ENCODE data around the gene NMT1.
"Not testable (repeated sequence)": the region's sequence is repeated elsewhere in the genome, so short reads cannot be mapped to it uniquely, and the experiment has no call there.

NMT1 gene

DNA sequence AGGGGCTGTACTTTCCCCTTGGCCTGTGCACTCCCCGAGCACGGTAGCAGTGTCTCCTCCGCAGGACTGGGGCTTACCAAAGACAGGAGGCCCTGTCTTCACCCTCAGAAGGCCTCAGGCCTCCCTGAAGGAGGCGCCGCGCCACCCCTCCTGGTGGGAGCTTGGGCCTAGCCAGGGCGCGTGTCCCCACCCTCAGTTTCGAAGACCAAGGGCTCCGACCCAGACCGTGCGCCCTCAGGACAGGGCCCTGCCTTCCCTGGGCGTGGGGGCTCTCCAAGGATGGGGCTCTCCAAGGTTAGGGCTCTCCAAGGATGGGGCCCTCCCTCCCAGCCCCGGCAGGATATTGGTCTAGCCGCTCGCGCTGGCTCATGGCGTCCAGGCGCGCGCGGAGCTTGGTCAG is 59.4 kb downstream of the NMT1 start:
- DNase-seq (ENCODE audit: low spot score) = no peak

DNA sequence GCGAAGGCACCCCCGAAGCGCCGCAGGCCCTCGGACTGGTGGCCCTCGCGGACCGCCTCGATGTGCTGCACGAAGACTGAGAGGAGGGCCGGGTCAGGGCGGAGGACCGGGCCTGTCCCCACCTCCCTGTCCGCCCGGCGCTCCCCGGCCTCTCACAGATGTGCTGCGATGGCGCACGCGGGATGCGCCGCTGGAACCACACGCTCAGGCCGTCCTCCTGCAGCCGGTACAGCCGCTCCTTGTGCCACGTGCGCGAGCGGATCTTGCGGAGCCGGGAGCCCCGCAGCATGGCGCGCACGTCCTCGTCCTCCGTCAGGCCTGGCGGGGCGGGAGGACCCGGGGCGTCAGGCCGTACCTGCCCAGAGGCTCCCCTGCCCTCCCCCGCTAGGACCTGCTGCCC is 59.9 kb downstream of the NMT1 start:
- DNase-seq (ENCODE audit: low spot score) = no peak

- DNase-seq (ENCODE audit: low spot score) = no peak
Observed at GRCh38 chr17:45123076-45123770, 62.1 kb downstream of the NMT1 start.

GRCh38 chr17:45123930-45124796 is 63.0 kb downstream of the NMT1 start:
- DNase-seq (ENCODE audit: low spot score) = no peak

DNA sequence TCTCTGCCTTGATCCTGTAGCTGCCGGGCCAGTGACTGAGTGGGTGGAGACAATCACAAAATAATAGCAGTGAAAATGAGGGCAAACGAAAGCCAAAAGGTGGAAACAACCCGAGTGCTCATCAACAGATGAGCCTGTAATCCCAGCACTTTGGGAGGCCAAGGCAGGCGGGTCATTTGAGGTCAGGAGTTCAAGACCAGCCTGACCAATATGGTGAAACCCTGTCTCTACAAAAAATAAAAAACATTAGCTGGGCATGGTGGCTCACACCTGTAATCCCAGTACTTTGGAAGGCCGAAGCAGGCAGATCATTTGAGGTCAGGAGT is 63.6 kb downstream of the NMT1 start:
- DNase-seq (ENCODE audit: low spot score) = not testable (repeated sequence)

- no peak for DNase-seq (ENCODE audit: low spot score)
Observed at GRCh38 chr17:45125509-45125908, 64.4 kb downstream of the NMT1 start.

- DNase-seq (ENCODE audit: low spot score) = no peak
Observed at GRCh38 chr17:45127207-45127547, 66.1 kb downstream of the NMT1 start.

GRCh38 chr17:45127548-45128300 is 66.6 kb downstream of the NMT1 start:
- no peak for DNase-seq (ENCODE audit: low spot score)

DNA sequence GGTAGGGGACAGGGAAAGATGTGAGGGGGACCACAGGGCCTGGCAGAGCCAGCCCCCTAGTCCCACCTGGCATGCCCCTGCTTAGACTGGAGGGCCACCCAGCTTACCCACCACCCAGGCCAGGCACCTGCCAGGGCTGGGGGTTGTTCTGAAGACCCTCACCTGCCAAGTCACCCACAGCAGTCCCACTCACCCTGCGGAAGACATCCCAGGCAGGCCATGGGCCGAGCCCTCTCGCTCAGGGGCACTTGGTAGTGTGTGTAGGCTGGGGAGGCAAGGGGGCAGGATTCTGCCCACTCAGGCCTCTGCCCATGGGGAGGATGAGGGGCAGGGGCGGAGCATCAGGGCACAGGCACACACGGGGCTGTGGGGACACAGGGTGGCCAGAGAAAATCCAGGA is 67.2 kb downstream of the NMT1 start:
- no peak for DNase-seq (ENCODE audit: low spot score)

DNA sequence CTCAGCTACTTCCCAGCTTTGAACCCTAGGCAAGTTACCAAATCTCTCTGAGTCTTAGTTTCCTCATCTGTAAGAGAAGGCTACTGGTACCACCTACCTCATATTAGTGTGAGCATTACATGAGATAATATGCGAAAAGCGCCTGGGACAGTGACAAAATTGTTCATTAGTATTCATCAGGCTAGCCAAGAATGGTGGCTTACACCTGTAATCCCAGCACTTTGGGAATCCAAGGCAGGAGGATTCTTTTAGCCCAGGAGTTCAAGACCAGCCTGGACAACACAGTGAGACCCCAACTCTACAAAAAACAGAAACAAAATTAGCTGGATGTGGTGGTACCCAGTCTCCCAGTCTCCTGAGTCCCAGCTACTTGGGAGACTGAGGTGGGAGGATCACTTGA is 67.9 kb downstream of the NMT1 start:
- DNase-seq (ENCODE audit: low spot score) = no peak

DNA sequence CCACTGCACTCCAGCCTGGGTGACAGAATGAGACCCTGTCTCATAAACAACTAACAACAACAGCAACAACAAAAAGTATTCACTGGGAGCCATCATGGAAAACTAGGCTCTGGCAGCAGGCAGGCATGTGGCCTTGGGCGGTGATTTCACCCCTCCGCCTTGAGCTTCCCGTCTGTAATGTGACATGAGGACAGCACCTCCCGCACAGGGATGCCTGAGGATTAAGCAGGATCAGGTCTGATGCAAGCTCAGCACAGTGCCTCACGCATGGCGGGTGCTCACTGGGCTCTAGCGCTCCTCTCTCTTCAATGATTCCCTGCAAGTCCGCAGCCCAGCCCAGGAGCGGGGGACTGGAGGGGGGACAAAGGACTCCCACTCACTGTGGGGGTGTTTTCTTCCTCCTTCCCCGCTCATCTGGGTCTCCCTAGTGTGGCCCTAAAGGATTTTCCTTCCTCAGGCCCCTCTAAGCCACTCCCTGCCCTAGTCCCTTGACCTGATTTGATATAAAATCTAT is 68.4 kb downstream of the NMT1 start:
- no peak for DNase-seq (ENCODE audit: low spot score)

DNA sequence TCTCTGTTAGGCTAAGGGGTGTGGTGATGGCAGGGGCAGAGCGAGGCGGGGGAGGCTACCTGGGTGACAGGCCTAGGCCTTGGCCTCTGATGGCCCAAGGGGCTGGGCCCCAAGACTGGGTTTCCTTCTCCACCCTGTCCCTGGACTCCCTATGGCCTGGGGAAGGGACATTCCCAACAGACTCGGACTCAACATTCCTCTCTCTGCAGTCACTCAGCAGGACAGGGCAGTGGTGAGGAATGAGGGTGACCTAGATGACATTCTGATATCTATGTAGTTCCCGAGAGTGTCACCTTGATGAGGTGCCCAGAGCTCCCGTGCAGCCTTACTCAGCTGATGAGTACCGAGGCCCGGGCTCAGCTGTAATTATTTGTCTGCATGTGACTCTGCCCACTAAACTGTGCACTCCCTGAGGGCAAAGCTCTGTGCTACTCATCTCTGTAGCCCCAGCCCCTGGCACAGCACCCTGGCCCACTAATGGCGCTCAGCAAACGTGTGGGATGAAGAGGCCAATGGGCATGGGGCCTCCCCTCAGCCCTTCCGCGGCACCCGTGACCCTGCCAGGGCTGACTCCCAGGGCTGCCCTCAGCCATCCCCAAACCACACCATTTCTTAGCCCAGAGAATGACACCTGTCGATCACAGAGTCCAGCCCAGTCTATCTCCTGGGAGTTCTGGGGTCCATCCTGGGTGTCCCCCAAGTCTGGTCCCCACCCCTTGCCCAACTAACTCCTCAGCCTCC is 69.0 kb downstream of the NMT1 start:
- no peak for DNase-seq (ENCODE audit: low spot score)

- no peak for DNase-seq (ENCODE audit: low spot score)
Observed at GRCh38 chr17:45130681-45131615, 69.8 kb downstream of the NMT1 start.

- no peak for DNase-seq (ENCODE audit: low spot score)
Observed at GRCh38 chr17:45131616-45132319, 70.7 kb downstream of the NMT1 start.

GRCh38 chr17:45132320-45132571 is 71.1 kb downstream of the NMT1 start, which contains the start of gene PLCD3:
Gene PLCD3, minus strand, starts transcription at chr17:45132515. Its CDS starts 105 bp downstream, at chr17:45132410.
- no peak for DNase-seq (ENCODE audit: low spot score)

DNA sequence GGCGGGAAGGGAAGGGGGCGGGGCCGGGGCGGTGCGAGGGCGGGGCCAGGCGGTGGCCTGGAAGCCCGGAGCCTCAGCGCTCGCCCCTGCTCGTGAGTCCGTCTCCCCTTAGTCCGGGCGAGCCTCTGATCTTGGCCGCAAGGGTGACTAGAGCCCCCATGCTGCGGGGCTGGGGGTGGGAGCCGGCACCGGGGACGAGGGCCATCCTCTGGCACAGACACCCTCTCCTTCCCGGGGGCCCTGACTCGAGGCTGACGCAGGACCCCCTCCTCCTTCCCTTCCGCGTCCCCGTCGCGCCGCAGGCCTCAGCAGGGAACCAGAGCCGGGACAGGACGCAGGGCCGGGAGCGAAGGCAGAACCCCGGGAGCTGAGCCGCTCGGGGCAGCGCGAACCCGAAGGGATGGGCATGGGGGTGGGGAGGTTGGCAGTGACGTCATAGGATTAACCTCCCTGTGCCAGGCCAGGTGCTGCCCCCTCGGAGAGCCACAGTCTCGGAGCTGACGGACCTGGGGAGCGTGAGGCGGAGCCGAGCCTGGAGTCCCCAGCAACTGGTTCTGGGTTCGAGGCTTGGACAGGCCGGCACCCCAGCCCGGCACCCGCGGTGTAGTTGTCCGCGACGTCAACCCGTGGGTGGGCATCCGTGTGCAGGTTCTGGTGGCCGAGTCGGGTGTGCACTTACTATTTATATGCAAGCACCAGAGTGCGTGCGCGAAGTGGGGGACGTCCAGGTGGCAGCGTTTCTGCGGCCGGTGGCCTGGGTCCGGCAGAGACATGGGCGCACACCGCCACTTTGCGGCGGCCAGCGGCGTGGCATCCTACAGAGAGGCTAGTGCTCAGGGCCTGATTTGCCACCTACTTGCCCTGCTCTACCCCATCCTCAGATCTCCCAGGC is 71.7 kb downstream of the NMT1 start:
- DNase-seq (ENCODE audit: low spot score) = peak; percentile 43

- DNase-seq (ENCODE audit: low spot score) = peak; percentile 96
Observed at GRCh38 chr17:45135192-45135977, 74.3 kb downstream of the NMT1 start, which contains the start of gene ACBD4. Gene ACBD4, plus strand, starts transcription at chr17:45135687. Its CDS starts 458 bp downstream, at chr17:45136145.

DNA sequence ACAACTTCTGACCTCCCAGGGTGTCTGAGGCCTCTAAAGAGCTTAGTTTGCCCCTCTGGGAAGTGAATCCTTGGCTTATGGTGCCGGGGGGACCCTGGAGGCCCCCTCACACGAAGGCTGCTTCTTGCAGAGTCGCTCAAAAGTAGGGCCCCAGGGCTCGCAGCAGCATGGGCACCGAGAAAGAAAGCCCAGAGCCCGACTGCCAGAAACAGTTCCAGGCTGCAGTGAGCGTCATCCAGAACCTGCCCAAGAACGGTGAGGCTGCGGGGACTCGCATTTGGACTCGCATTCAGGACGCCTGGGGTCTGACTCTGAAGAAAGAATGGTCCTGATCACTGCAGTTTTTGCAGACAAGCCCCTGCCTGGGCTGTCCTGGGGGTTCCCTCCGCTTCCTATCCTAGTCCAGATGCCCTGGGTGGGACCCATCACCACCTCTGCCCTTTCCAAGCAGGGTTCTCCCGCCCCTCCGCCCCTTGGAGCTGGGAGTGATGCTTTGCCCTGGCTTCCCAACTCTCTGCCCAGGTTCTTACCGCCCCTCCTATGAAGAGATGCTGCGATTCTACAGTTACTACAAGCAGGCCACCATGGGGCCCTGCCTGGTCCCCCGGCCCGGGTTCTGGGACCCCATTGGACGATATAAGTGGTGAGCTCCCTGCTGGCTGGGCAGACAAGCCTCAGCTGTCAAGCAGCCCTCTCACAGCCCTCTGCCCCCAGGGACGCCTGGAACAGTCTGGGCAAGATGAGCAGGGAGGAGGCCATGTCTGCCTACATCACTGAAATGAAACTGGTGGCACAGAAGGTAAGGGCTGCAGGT is 75.1 kb downstream of the NMT1 start:
- DNase-seq (ENCODE audit: low spot score) = no peak
